ENCODE data around the gene PLOD3. TPM values are rescaled to one million over a fixed set of nuclear protein-coding genes. Genes with fewer than 3 reads are reported as not detected.
A peak's percentile ranks its signal among the peaks of the same experiment; 100 is the strongest.

The PLOD3 gene
- total and polyA plus RNA-seq, 4 donors: 38.9 to 104 (median 58.2) TPM

GRCh38 chr7:101239191-101239950 lies 22.0 kb upstream of the PLOD3 start:
- H3K27ac ChIP-seq (ENCODE audit: low read depth in 1 of 2, low read length in 1 of 2): peak overlapping the region; percentile 61 to 82
- H3K27me3 ChIP-seq (ENCODE audit: control insufficient read depth in 3 of 3, insufficient read depth in 3 of 3, low read length in 2 of 3): no peaks in the 10 kb centered on the region
- H3K4me1 ChIP-seq (ENCODE audit: control insufficient read depth in 5 of 5, insufficient read depth in 5 of 5, low read length in 5 of 5): peaks cover 0 to 22% (median 11%) of the 10 kb centered on the region in 5 donors
- TF ChIP-seq, protein P1, sequence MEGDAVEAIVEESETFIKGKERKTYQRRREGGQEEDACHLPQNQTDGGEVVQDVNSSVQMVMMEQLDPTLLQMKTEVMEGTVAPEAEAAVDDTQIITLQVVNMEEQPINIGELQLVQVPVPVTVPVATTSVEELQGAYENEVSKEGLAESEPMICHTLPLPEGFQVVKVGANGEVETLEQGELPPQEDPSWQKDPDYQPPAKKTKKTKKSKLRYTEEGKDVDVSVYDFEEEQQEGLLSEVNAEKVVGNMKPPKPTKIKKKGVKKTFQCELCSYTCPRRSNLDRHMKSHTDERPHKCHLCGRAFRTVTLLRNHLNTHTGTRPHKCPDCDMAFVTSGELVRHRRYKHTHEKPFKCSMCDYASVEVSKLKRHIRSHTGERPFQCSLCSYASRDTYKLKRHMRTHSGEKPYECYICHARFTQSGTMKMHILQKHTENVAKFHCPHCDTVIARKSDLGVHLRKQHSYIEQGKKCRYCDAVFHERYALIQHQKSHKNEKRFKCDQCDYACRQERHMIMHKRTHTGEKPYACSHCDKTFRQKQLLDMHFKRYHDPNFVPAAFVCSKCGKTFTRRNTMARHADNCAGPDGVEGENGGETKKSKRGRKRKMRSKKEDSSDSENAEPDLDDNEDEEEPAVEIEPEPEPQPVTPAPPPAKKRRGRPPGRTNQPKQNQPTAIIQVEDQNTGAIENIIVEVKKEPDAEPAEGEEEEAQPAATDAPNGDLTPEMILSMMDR (IDR thresholded peaks at IDR 0.05; ENCODE audit: control extremely low read depth, extremely low read depth): no peak
- peaks cover 0 to 27% (median 13%) of the 10 kb centered on the region in 4 donors for H3K36me3 ChIP-seq (ENCODE audit: control insufficient read depth in 4 of 4, insufficient read depth in 4 of 4, low read length in 4 of 4)
- H3K4me3 ChIP-seq: no peak overlapping the region
- no peak overlapping the region for H3K9ac ChIP-seq (ENCODE audit: insufficient read depth in 1 of 2, low read length in 2 of 2)
- no peak for ATAC-seq (ENCODE audit: insufficient read depth, low FRiP score)
- 42 to 63% methylated on average over 26 to 27 of the region's 27 CpGs for WGBS, 2 donors
- H3K9me3 ChIP-seq (ENCODE audit: control insufficient read depth in 4 of 4, insufficient read depth in 3 of 4, low read length in 3 of 4): no peaks in the 10 kb centered on the region
- DNase-seq: no peak

GRCh38 chr7:101238226-101239182 lies 21.1 kb upstream of the PLOD3 start:
- WGBS, 2 donors: 42 to 57% methylated on average over 28 of the region's 28 CpGs
- DNase-seq (no peak), ATAC-seq (ENCODE audit: insufficient read depth, low FRiP score) (no peak)
- H3K4me3 ChIP-seq: no peak overlapping the region
- TF ChIP-seq, protein P1 (IDR thresholded peaks at IDR 0.05; ENCODE audit: control extremely low read depth, extremely low read depth): no peak
- no peak overlapping the region for H3K9ac ChIP-seq (ENCODE audit: insufficient read depth in 1 of 2, low read length in 2 of 2)
- peak overlapping the region; percentile 61 to 82 for H3K27ac ChIP-seq (ENCODE audit: low read depth in 1 of 2, low read length in 1 of 2)
- H3K4me1 ChIP-seq (ENCODE audit: control insufficient read depth in 5 of 5, insufficient read depth in 5 of 5, low read length in 5 of 5): peaks cover 0 to 16% (median 6%) of the 10 kb centered on the region in 5 donors
- peaks cover 0 to 31% (median 13%) of the 10 kb centered on the region in 4 donors for H3K36me3 ChIP-seq (ENCODE audit: control insufficient read depth in 4 of 4, insufficient read depth in 4 of 4, low read length in 4 of 4)
- H3K27me3 ChIP-seq (ENCODE audit: control insufficient read depth in 3 of 3, insufficient read depth in 3 of 3, low read length in 2 of 3): no peaks in the 10 kb centered on the region
- no peaks in the 10 kb centered on the region for H3K9me3 ChIP-seq (ENCODE audit: control insufficient read depth in 4 of 4, insufficient read depth in 3 of 4, low read length in 3 of 4)

GRCh38 chr7:101237206-101238067 lies 20.1 kb upstream of the PLOD3 start, which contains the start of gene CLDN15:
Gene CLDN15, minus strand, starts transcription at chr7:101237802. Its CDS starts 221 bp downstream, at chr7:101237581.
- Histone ChIP-seq H3K4me1 (ENCODE audit: control insufficient read depth in 5 of 5, insufficient read depth in 5 of 5, low read length in 5 of 5) (peaks cover 0 to 18% (median 8%) of the 10 kb centered on the region in 5 donors), H3K36me3 (ENCODE audit: control insufficient read depth in 4 of 4, insufficient read depth in 4 of 4, low read length in 4 of 4) (peaks cover 0 to 31% (median 10%) of the 10 kb centered on the region in 4 donors), H3K27ac (ENCODE audit: low read depth in 1 of 2, low read length in 1 of 2) (peak within 1 kb of the TSS; percentile 61 to 82), H3K9ac (ENCODE audit: insufficient read depth in 1 of 2, low read length in 2 of 2) (no peak within 1 kb of the TSS), H3K27me3 (ENCODE audit: control insufficient read depth in 3 of 3, insufficient read depth in 3 of 3, low read length in 2 of 3) (no peaks in the 10 kb centered on the region), H3K9me3 (ENCODE audit: control insufficient read depth in 4 of 4, insufficient read depth in 3 of 4, low read length in 3 of 4) (no peaks in the 10 kb centered on the region), H3K4me3 (no peak within 1 kb of the TSS)
- TF ChIP-seq, protein P1 (IDR thresholded peaks at IDR 0.05; ENCODE audit: control extremely low read depth, extremely low read depth): no peak
- 31 to 53% methylated on average over 30 to 31 of the region's 31 CpGs for WGBS, 2 donors
- DNase-seq (peak in 2 of 3 donors; percentile 60 to 68), ATAC-seq (ENCODE audit: insufficient read depth, low FRiP score) (no peak)

Data from lung (tissue), 12 donors.